ENCODE measurements around the gene ATG5. TPM values are rescaled to one million over a fixed set of nuclear protein-coding genes. Genes with fewer than 3 reads are reported as not detected.

Gene ATG5
- 42.8 and 45.7 TPM in 2 replicates for total RNA-seq
- polyA plus RNA-seq: 35.1 and 35.4 TPM in 2 replicates

- 2% methylated on average over 55 of the region's 56 CpGs for WGBS (ENCODE audit: low lambda C conversion rate, missing lambda C conversion rate)
- peak; percentile 99 for DNase-seq (ENCODE audit: low spot score)
These were observed at the start of gene ATG5 for GRCh38 chr6:106325336-106326178. Gene ATG5 (minus strand): TSS chr6:106325760. CDS start chr6:106316208, 9,552 bp downstream.

GRCh38 chr6:106373502-106374239 lies 48.1 kb upstream of the ATG5 start:
- Histone ChIP-seq H3K79me2 (no peaks in the 10 kb centered on the region), H4K20me1 (ENCODE audit: insufficient read depth, poor library complexity, severe bottlenecking) (no peaks in the 10 kb centered on the region), H3K4me2 (no peak overlapping the region), H3K27me3 (no peaks in the 10 kb centered on the region), H3K36me3 (replicated peaks; ENCODE audit: insufficient read depth, low read depth) (no peaks in the 10 kb centered on the region), H3K9me2 (replicated peaks; ENCODE audit: insufficient read depth) (no peaks in the 10 kb centered on the region), H3K4me3 (no peak overlapping the region), H2AFZ (no peak overlapping the region), H3K9me3 (ENCODE audit: low read depth) (no peaks in the 10 kb centered on the region), H3K27ac (no peak overlapping the region), H3K4me1 (ENCODE audit: insufficient read depth) (no peaks in the 10 kb centered on the region)
- 100% methylated on average over 1 of the region's 1 CpG for WGBS (ENCODE audit: low lambda C conversion rate, missing lambda C conversion rate)
- no peak for DNase-seq (ENCODE audit: low spot score)
- TF ChIP-seq EZH2phosphoT487 (IDR thresholded peaks at IDR 0.05; ENCODE audit: low read depth, severe bottlenecking, unreplicated experiment) (no peak), EZH2 (IDR thresholded peaks at IDR 0.05; ENCODE audit: borderline replicate concordance) (no peak), CTCF (IDR thresholded peaks at IDR 0.05; ENCODE audit: poor library complexity) (no peak)

More at GRCh38 chr6:106325336-106326178, at the start of gene ATG5:
- peak within 1 kb of the TSS; percentile 35 for H3K4me3 ChIP-seq
- peak within 1 kb of the TSS; percentile 83 for H3K4me2 ChIP-seq
- no peaks in the 10 kb centered on the region for H3K27me3 ChIP-seq
- TF ChIP-seq CTCF (IDR thresholded peaks at IDR 0.05; ENCODE audit: poor library complexity) (no peak), EZH2phosphoT487 (IDR thresholded peaks at IDR 0.05; ENCODE audit: low read depth, severe bottlenecking, unreplicated experiment) (no peak), EZH2 (IDR thresholded peaks at IDR 0.05; ENCODE audit: borderline replicate concordance) (no peak)
- peaks cover 40% of the 10 kb centered on the region for H3K79me2 ChIP-seq
- H3K9me3 ChIP-seq (ENCODE audit: low read depth): no peaks in the 10 kb centered on the region
- peak within 1 kb of the TSS; percentile 92 for H2AFZ ChIP-seq
- H4K20me1 ChIP-seq (ENCODE audit: insufficient read depth, poor library complexity, severe bottlenecking): peaks cover 3% of the 10 kb centered on the region
- no peaks in the 10 kb centered on the region for H3K9me2 ChIP-seq (replicated peaks; ENCODE audit: insufficient read depth)
- H3K36me3 ChIP-seq (replicated peaks; ENCODE audit: insufficient read depth, low read depth): no peaks in the 10 kb centered on the region
- peak within 1 kb of the TSS; percentile 92 for H3K27ac ChIP-seq
- peaks cover 11% of the 10 kb centered on the region for H3K4me1 ChIP-seq (ENCODE audit: insufficient read depth)

GRCh38 chr6:106372838-106373501 lies 47.4 kb upstream of the ATG5 start:
- Histone ChIP-seq H3K27ac (no peak overlapping the region), H3K9me3 (ENCODE audit: low read depth) (no peaks in the 10 kb centered on the region)
- TF ChIP-seq EZH2 (IDR thresholded peaks at IDR 0.05; ENCODE audit: borderline replicate concordance): no peak
- TF ChIP-seq CTCF (IDR thresholded peaks at IDR 0.05; ENCODE audit: poor library complexity): no peak
- TF ChIP-seq EZH2phosphoT487 (IDR thresholded peaks at IDR 0.05; ENCODE audit: low read depth, severe bottlenecking, unreplicated experiment): no peak

More at GRCh38 chr6:106372838-106373501, 47.4 kb upstream of the ATG5 start:
- no peaks in the 10 kb centered on the region for H3K27me3 ChIP-seq
- H3K9me2 ChIP-seq (replicated peaks; ENCODE audit: insufficient read depth): no peaks in the 10 kb centered on the region
- WGBS (ENCODE audit: low lambda C conversion rate, missing lambda C conversion rate): 92% methylated on average over 4 of the region's 4 CpGs
- no peaks in the 10 kb centered on the region for H3K79me2 ChIP-seq
- no peaks in the 10 kb centered on the region for H3K4me1 ChIP-seq (ENCODE audit: insufficient read depth)
- no peak overlapping the region for H3K4me3 ChIP-seq
- H3K36me3 ChIP-seq (replicated peaks; ENCODE audit: insufficient read depth, low read depth): no peaks in the 10 kb centered on the region
- no peak overlapping the region for H2AFZ ChIP-seq
- no peak for DNase-seq (ENCODE audit: low spot score)
- no peaks in the 10 kb centered on the region for H4K20me1 ChIP-seq (ENCODE audit: insufficient read depth, poor library complexity, severe bottlenecking)
- no peak overlapping the region for H3K4me2 ChIP-seq
